ENCODE data around the gene TSPAN17.

DNA sequence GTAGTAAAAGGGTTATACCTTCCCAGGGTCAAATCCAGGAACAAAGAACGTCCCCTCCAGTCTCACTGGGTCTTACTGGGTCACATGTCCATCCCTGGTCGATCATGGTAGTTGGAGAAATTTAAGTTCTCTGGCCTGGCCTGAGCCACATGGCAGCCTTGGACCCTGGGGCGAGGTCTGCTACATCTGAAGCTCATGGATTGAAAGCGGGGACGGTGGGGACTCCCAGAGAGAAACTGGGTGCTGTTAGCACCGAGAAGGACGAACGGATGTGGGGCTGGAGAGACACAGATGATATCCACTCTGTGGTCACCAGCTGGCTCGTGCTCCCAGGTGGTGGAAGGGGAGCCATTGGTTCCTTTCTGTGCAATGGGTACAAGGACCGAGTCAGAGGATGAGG, 46.9 kb downstream of the TSPAN17 start:
- TF ChIP-seq, protein P1, sequence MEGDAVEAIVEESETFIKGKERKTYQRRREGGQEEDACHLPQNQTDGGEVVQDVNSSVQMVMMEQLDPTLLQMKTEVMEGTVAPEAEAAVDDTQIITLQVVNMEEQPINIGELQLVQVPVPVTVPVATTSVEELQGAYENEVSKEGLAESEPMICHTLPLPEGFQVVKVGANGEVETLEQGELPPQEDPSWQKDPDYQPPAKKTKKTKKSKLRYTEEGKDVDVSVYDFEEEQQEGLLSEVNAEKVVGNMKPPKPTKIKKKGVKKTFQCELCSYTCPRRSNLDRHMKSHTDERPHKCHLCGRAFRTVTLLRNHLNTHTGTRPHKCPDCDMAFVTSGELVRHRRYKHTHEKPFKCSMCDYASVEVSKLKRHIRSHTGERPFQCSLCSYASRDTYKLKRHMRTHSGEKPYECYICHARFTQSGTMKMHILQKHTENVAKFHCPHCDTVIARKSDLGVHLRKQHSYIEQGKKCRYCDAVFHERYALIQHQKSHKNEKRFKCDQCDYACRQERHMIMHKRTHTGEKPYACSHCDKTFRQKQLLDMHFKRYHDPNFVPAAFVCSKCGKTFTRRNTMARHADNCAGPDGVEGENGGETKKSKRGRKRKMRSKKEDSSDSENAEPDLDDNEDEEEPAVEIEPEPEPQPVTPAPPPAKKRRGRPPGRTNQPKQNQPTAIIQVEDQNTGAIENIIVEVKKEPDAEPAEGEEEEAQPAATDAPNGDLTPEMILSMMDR (IDR thresholded peaks at IDR 0.05), result no peak
- TF ChIP-seq POLR2A (IDR thresholded peaks at IDR 0.05), result no peak

All from body of pancreas (tissue), 4 donors.